ENCODE results near the gene RTN4RL1.
"Not testable (repeated sequence)": the region's sequence is repeated elsewhere in the genome, so short reads cannot be mapped to it uniquely, and the experiment has no call there.

RTN4RL1 gene

DNA sequence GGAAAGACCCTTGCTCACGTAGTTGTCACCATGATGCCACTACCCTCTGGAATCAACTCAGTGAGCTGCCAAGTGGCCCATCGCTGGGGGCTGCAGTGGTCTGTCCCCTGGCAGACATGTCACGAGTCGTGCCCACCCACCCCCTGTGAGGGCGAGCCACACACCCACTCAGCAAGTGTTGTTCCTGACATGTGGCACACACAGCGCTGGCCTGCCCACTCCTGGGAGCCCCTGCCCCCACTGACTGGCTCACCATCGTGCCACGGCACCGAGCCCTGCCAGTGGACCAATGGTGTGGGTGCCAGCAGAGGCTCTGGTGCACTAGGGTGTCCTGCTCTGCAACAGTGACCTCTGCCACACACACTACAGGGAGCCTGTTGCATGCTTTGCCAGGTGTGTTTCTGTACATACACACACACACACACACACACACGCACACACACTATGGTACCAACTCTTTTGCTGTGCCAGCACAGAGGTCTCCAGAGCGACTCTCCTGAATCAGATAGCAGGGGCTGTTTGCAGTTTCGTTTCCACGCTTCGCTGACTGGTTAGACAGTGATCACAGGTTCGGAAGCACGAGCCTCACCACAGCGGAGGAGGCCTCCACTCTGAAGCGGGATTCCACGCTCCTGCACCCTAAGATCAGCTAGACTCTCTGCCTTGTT lies 7.7 kb downstream of the RTN4RL1 start:
- intact Hi-C loops (cut with micrococcal nuclease): no loop called here
- no peaks in the 10 kb centered on the region for H3K36me3 Mint-ChIP-seq (ENCODE audit: low read depth)

DNA sequence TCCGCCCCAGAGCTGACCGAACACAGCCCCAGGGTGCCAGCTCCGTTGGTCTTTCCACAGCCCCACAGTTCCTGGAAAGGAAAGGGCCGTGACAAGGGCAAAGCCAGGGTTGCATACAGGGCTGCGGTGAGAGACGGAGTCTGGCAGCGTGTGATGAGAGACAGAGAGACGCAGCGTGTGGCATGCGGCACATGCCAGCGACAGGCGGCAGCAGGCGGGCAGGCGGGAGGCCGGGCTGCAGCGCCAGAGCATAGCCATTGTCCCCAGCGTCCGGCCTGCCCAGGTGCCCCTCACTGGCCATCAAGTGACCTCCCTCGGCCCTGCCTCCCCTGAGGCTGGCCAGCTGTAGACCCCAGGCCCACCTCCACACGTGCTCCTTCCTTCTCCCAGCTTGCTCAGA lies 8.6 kb downstream of the RTN4RL1 start:
- Mint-ChIP-seq H3K27ac (no peak overlapping the region), H3K4me3 (no peak overlapping the region), H3K4me1 (ENCODE audit: low read depth) (no peaks in the 10 kb centered on the region), H3K9me3 (no peaks in the 10 kb centered on the region), H3K27me3 (peaks cover 62% of the 10 kb centered on the region), H3K36me3 (ENCODE audit: low read depth) (no peaks in the 10 kb centered on the region)
- intact Hi-C loops (cut with micrococcal nuclease): no loop called here

More for the DNA sequence above, 7.7 kb downstream of the RTN4RL1 start:
- H3K27ac Mint-ChIP-seq: no peak overlapping the region
- H3K4me1 Mint-ChIP-seq (ENCODE audit: low read depth): no peaks in the 10 kb centered on the region
- H3K4me3 Mint-ChIP-seq: no peak overlapping the region
- no peaks in the 10 kb centered on the region for H3K9me3 Mint-ChIP-seq
- peaks cover 64% of the 10 kb centered on the region for H3K27me3 Mint-ChIP-seq

DNA sequence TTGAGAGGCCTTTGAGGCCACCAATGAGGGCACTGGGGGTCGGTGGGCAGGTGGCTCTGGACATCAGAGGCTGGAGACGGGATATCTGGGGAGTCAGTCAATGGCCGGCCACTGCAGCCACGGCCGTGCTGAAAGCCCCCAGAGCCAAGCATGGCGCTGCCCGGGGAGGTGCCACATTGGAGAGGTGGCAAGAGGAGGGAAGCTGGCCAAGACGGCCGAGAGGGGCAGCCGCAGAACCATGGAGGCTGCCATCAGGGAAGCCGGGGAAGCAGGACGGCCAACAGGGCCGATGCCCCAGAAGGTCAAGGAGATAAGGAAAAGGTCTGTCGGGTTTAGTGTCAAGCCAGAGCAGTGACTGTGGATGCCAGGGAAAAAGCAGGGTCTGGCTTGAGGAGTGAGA lies 9.8 kb downstream of the RTN4RL1 start:
- Mint-ChIP-seq H3K36me3 (ENCODE audit: low read depth) (no peaks in the 10 kb centered on the region), H3K9me3 (no peaks in the 10 kb centered on the region), H3K4me3 (no peak overlapping the region), H3K27ac (no peak overlapping the region), H3K4me1 (ENCODE audit: low read depth) (no peaks in the 10 kb centered on the region), H3K27me3 (peaks cover 55% of the 10 kb centered on the region)
- intact Hi-C loops (cut with micrococcal nuclease): no loop called here

DNA sequence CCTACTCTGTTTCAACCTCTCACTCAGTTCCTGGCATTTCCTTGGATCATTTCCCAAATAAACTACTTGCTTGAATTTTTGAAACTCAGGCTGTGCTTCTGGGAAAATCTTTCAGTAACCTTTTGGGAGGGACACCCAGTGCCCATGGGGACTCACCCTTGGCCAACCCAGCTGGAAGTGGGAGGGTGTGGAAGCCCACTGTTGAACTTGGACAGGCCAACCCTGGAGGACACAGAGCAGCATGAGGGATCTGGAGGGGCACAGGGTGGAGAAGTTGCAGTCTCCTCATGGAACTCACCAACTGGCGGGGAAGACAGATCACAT lies 11.2 kb downstream of the RTN4RL1 start:
- Mint-ChIP-seq H3K4me3 (no peak overlapping the region), H3K27ac (no peak overlapping the region), H3K36me3 (ENCODE audit: low read depth) (no peaks in the 10 kb centered on the region), H3K4me1 (ENCODE audit: low read depth) (no peaks in the 10 kb centered on the region), H3K27me3 (peaks cover 42% of the 10 kb centered on the region), H3K9me3 (no peaks in the 10 kb centered on the region)
- intact Hi-C loops (cut with micrococcal nuclease): no loop called here

DNA sequence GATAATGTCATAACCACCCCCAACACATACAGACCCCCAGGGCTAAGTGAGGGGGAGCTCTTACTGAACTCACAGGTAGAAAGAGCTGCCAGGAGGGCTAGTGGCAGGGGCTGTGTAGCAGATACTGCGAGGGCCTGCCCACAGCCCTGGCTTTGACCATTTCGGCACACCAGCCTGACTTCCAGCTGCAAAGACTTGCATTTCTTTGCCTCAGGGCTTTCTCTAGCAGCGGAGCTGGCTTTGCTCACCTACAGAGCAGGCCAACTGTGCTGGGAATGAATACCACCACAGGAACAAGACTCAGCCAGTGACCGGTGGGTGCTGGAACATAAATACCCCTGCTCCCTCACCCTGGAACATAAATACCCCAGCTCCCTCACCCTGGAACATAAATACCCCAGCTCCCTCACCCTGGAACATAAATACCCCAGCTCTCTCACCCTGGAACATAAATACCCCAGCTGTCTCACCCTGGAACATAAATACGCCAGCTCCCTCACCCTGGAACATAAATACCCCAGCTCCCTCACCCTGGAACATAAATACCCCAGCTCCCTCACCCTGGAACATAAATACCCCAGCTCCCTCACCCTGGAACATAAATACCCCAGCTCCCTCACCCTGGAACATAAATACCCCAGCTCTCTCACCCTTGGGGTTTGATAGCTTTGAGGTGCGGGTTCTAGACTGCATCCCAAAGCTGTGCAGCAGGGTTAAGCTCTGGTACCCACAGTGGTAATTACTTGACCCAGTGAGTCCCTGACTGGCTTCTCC lies 11.7 kb downstream of the RTN4RL1 start:
- H3K9me3 Mint-ChIP-seq, H3K4me3 Mint-ChIP-seq: not testable (repeated sequence)

DNA sequence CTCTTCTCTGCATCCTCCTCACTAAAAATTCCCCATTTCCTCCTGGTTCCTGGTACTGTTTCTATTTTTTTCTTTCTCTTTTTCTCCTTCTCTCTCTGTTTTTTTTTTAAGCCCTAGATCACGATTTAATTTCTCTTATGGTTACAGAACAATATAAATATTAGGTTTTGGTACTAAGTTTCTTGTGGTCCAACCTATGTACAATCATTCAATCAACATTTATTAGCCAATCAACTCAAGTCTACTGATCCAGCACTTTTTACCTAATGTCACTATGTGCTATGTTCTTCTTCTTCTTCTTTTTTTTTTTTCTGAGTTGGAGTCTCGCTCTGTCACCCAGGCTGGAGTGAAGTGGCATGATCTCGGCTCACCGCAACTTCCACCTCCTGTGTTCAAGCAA lies 12.6 kb downstream of the RTN4RL1 start:
- peaks cover 32% of the 10 kb centered on the region for H3K27me3 Mint-ChIP-seq
- H3K27ac Mint-ChIP-seq: no peak overlapping the region

More for the DNA sequence above, 11.7 kb downstream of the RTN4RL1 start:
- intact Hi-C loops (cut with micrococcal nuclease); H3K4me1 Mint-ChIP-seq (ENCODE audit: low read depth); H3K27ac Mint-ChIP-seq; H3K36me3 Mint-ChIP-seq (ENCODE audit: low read depth): not testable (repeated sequence)
- H3K27me3 Mint-ChIP-seq: peaks cover 41% of the 10 kb centered on the region

DNA sequence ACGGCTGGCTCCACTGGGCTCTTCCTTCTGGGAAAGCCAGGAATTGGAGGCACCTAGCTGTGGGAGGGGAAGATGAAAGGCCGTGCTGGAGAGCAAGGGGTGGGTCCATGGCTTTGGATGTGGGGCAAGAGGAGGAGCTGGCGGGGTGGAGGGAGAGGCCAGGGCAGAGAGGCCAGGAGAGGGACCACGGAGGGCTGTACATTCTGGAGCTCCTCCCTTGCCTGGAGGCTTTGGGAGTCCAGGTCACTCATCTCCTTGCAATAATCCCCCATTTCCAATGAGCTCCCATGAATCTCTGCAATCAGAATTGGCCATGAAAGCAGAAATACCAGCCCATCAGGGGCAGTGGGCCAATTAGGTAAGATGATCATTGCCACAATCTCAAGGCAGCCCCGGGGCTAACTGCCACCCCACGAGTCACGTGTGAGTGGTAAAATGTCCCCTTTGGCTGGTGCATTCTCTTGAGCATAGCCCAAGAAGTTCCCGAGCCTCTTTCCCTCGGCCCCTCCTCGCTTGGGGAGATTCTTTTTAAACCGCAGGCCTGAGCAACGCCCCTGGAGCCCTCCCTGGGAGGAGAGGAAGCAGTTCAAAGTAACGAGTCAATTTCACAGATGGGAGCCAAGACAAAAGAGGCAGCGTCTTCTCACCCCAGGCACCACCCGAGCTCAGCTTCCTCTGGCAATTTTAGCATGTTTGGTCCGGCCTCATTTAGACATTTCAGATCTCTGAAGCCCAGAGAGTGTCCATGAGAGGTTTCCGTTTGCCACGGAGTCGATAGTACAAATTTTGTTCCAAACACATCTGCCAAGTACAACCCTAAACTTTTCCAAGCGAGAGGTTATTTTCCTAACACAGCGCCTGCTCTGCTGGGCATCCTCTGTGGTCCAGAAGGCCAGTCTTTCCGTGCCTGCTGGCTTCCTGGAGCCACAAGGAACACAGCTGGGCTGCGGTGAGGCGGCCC lies 13.4 kb downstream of the RTN4RL1 start:
- Mint-ChIP-seq H3K27me3 (peaks cover 35% of the 10 kb centered on the region), H3K4me1 (ENCODE audit: low read depth) (no peaks in the 10 kb centered on the region), H3K9me3 (no peaks in the 10 kb centered on the region), H3K4me3 (no peak overlapping the region), H3K27ac (no peak overlapping the region), H3K36me3 (ENCODE audit: low read depth) (no peaks in the 10 kb centered on the region)
- intact Hi-C loops (cut with micrococcal nuclease): no loop called here

More for the DNA sequence above, 12.6 kb downstream of the RTN4RL1 start:
- no peaks in the 10 kb centered on the region for H3K36me3 Mint-ChIP-seq (ENCODE audit: low read depth)
- no peak overlapping the region for H3K4me3 Mint-ChIP-seq
- no peaks in the 10 kb centered on the region for H3K9me3 Mint-ChIP-seq
- no peaks in the 10 kb centered on the region for H3K4me1 Mint-ChIP-seq (ENCODE audit: low read depth)
- intact Hi-C loops (cut with micrococcal nuclease): no loop called here

DNA sequence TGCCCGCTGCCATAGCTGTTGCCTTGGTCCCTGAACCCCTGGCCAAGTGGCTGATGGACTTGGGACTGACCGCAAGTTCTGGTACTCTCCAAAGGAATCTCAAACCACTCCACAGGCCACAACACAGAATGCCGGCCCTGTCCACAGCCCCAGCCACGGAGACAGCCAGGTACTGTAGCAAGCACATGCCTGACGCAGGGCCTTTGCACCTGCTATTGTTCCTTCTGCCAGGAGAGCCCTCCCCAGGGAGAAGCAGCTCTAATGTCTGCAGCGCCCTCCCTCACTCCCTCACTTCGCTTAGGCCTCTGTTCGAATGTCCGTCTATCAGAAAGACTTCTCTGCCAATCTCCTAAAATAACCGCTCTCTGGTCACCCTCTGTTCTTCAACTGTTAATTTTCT lies 15.4 kb downstream of the RTN4RL1 start:
- intact Hi-C loops (cut with micrococcal nuclease): no loop called here

DNA sequence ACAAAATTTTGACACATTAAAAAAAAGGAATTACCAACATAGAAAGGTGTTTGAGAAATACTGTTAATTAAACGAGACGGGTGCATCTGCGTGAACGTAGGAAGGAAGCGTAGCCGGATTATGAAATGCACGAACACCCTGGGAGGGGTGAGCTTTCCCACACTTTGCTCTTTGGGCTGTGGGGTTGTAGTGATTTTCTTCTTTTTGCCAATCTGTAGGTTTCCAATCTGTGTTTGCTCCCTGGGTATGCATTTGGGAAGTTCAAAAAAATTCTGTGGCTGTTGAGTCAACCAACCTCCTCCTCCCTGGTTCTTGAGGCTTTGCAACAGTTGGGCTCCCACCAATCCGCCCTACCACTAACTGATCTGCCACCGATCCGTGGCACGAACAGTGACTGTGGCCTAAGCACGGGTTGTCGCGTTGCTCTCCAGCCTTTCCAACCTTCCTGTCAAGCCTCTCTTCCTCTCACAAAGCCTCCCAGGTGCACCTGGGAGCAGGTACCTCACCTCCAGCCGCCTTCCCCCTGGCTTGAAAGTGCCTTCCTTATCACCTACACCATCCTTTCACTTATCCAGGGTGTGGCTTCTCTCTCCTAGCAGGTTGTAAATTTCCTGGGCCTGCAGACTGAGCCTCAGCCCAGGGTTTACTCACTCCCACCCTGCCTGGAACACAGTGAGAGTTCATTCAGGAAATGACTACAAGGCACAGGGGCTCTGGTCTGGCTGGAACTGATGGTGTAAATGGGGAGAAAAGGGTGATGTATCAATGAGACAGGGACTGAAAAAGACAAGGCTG lies 16.6 kb downstream of the RTN4RL1 start:
- intact Hi-C loops (cut with micrococcal nuclease): no loop called here
- Mint-ChIP-seq H3K27ac (no peak overlapping the region), H3K4me1 (ENCODE audit: low read depth) (no peaks in the 10 kb centered on the region), H3K9me3 (no peaks in the 10 kb centered on the region), H3K4me3 (no peak overlapping the region), H3K36me3 (ENCODE audit: low read depth) (no peaks in the 10 kb centered on the region), H3K27me3 (peaks cover 24% of the 10 kb centered on the region)

More for the DNA sequence above, 15.4 kb downstream of the RTN4RL1 start:
- H3K9me3 Mint-ChIP-seq: no peaks in the 10 kb centered on the region
- no peak overlapping the region for H3K4me3 Mint-ChIP-seq
- no peaks in the 10 kb centered on the region for H3K4me1 Mint-ChIP-seq (ENCODE audit: low read depth)
- H3K27me3 Mint-ChIP-seq: peaks cover 27% of the 10 kb centered on the region
- H3K36me3 Mint-ChIP-seq (ENCODE audit: low read depth): no peaks in the 10 kb centered on the region
- H3K27ac Mint-ChIP-seq: no peak overlapping the region

DNA sequence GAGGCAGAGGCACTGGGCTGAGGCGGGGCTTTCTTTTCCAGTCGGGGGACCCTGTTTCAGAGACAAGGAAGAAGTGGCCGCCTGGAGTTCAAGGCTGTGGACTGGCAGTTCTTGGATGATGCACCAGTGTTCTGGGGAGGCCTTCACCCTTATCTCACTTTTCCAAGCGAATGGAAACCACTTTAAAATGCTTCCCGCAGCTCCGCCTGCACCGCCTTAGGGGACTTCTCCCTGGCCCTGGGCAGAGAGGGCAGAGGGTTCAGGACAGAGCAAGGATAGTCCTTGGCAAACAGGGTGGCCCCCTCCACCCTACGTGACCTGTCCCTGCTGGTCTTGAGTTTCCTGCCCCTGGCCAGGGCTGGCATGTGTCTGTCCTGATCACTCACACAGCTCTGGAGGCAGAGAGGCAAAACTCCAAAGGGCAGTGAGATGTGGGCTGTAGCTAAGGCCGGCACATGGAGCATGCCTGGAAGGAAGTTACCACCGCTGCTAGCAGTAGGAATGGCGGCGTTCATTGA lies 20.6 kb downstream of the RTN4RL1 start:
- no peaks in the 10 kb centered on the region for H3K9me3 Mint-ChIP-seq
- H3K36me3 Mint-ChIP-seq (ENCODE audit: low read depth): no peaks in the 10 kb centered on the region
- intact Hi-C loops (cut with micrococcal nuclease): no loop called here
- no peak overlapping the region for H3K27ac Mint-ChIP-seq
- H3K27me3 Mint-ChIP-seq: peaks cover 37% of the 10 kb centered on the region
- H3K4me1 Mint-ChIP-seq (ENCODE audit: low read depth): peaks cover 6% of the 10 kb centered on the region
- H3K4me3 Mint-ChIP-seq: no peak overlapping the region

DNA sequence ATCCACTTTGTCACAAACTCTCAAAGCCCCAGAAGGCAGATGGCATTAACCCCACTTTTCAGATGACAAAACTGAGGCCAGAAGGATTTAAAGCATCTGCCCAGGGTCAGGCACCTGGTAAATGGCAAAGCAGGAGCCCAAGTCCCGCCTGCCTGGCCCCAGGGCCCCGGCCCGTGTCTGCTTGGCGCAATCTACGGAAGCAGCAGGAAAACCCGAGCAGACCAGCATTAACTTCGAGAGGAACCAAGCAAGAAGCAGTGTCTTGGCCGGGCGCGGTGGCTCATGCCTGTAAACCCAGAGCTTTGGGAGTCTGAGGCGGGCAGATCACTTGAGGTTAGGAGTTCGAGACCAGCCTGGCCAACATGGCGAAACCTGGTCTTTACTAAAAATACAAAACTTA lies 21.6 kb downstream of the RTN4RL1 start:
- intact Hi-C loops (cut with micrococcal nuclease): no loop called here
- Mint-ChIP-seq H3K27me3 (peaks cover 42% of the 10 kb centered on the region), H3K4me1 (ENCODE audit: low read depth) (peaks cover 10% of the 10 kb centered on the region), H3K9me3 (no peaks in the 10 kb centered on the region), H3K4me3 (no peak overlapping the region), H3K27ac (peak overlapping the region; percentile 31), H3K36me3 (ENCODE audit: low read depth) (no peaks in the 10 kb centered on the region)

DNA sequence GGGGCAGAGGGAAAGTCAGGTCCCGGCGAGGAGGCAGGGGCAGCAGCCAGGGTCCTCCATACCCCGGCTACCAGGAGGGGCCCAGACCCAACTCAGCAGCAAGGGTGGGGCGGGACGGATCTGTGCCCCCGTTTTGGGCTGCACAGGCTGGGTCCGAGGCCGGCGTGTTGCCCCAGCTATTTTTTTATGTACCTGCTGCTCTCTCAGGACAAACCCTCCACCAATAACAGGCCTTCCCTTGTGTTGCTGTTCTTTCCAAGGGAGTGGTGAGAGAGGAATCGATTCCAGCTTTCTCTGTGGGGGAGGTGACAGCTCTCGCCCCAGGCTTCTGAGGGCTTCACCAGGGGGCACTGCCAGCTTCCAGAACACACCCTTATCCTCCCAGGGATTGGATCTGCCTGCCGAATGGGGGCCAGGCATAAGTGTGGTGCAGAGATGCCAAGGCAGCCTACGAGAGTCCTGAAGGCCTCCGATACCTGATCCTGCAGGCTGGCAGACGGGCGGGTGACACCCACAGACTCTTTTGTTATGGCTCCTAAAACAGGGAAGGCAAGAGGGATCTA lies 22.3 kb downstream of the RTN4RL1 start:
- H3K36me3 Mint-ChIP-seq (ENCODE audit: low read depth): no peaks in the 10 kb centered on the region
- peak overlapping the region; percentile 31 for H3K27ac Mint-ChIP-seq
- intact Hi-C loops (cut with micrococcal nuclease): no loop called here
- no peaks in the 10 kb centered on the region for H3K9me3 Mint-ChIP-seq
- H3K4me3 Mint-ChIP-seq: no peak overlapping the region
- H3K27me3 Mint-ChIP-seq: peaks cover 43% of the 10 kb centered on the region
- H3K4me1 Mint-ChIP-seq (ENCODE audit: low read depth): peaks cover 10% of the 10 kb centered on the region
